ENCODE measurements around the gene SF3B3. TPM values are rescaled to one million over a fixed set of nuclear protein-coding genes. Genes with fewer than 3 reads are reported as not detected.
"Not testable (repeated sequence)": the region's sequence is repeated elsewhere in the genome, so short reads cannot be mapped to it uniquely, and the experiment has no call there.

Gene SF3B3
- total RNA-seq, 1 experiment from 2014 or later, result 326 TPM

- ChIA-PET POLR2A (ENCODE audit: unreplicated experiment) (interaction anchor here (0.6 kb wide), 1 partner anchor 29 kb away, joined by 4 read pairs; no protein-coding TSS in a partner anchor), CTCF (no interaction called here)
- TF ChIP-seq EZH2 (IDR thresholded peaks at IDR 0.05; ENCODE audit: low read depth) (no peak), CTCF (conservative IDR thresholded peaks at IDR 0.05) (no peak)
- Histone ChIP-seq H3K27me3 (ENCODE audit: insufficient read depth, low read depth) (no peaks in the 10 kb centered on the region), H3K9me2 (ENCODE audit: insufficient read depth) (no peaks in the 10 kb centered on the region), H2AFZ (no peak overlapping the region), H3K79me2 (ENCODE audit: low read depth) (no peaks in the 10 kb centered on the region), H4K20me1 (ENCODE audit: insufficient read depth) (no peaks in the 10 kb centered on the region), H3K27ac (no peak overlapping the region), H3K36me3 (ENCODE audit: low read depth) (no peaks in the 10 kb centered on the region), H3K4me1 (replicated peaks; ENCODE audit: insufficient read depth) (peaks cover 13% of the 10 kb centered on the region), H3K4me3 (no peak overlapping the region), H3F3A (ENCODE audit: insufficient read depth, low read depth) (0 out of 2 replicates have a peak, but pooled peaks cover 6% of the 10 kb centered on the region), H3K4me2 (no peak overlapping the region), H3K9me3 (ENCODE audit: insufficient read depth, low read depth) (no peaks in the 10 kb centered on the region)
- BruUV-seq (replicated peaks), result no TSS peak
- DNase-seq, result no peak
- intact Hi-C loops (cut with micrococcal nuclease; ENCODE audit: unreplicated experiment), result loop anchor here (5.0 kb wide), 1 partner anchor 836 kb away; no protein-coding TSS in a partner anchor
Measured at GRCh38 chr16:70586731-70587130, 63.1 kb downstream of the SF3B3 start.

DNA sequence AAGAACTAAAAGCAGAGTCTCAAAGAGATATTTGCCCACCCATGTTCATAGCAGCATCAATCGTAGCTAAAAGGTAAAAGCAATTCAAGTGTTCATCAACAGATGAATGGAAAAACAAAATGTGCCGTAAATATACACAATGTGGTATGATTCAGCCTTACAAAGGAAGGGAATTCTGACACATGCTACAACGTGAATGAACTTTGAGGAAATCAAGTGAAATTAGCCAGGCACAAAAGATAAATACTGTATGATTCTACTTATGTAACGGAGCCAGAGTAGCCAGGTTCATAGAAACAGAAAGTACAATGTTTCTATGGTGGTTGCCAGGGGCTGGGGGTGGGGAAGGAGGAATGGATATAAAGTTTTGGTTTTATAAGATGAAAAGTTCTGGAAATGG lies 64.9 kb downstream of the SF3B3 start:
- CTCF ChIA-PET, result no interaction called here
- Histone ChIP-seq H3K27me3 (ENCODE audit: insufficient read depth, low read depth) (no peaks in the 10 kb centered on the region), H3K4me1 (replicated peaks; ENCODE audit: insufficient read depth) (peaks cover 9% of the 10 kb centered on the region; the same call in 1 of the 2 replicates), H2AFZ (no peak overlapping the region), H3K27ac (no peak overlapping the region), H4K20me1 (ENCODE audit: insufficient read depth) (no peaks in the 10 kb centered on the region), H3F3A (ENCODE audit: insufficient read depth, low read depth) (0 out of 2 replicates have a peak, but pooled peaks cover 3% of the 10 kb centered on the region), H3K9me2 (ENCODE audit: insufficient read depth) (no peaks in the 10 kb centered on the region; the same call in 1 of the 2 replicates), H3K9me3 (ENCODE audit: insufficient read depth, low read depth) (no peaks in the 10 kb centered on the region), H3K4me2 (no peak overlapping the region), H3K79me2 (ENCODE audit: low read depth) (no peaks in the 10 kb centered on the region), H3K4me3 (no peak overlapping the region), H3K36me3 (ENCODE audit: low read depth) (no peaks in the 10 kb centered on the region)
- no peak for DNase-seq
- no TSS peak for BruUV-seq (replicated peaks)
- intact Hi-C loops (cut with micrococcal nuclease; ENCODE audit: unreplicated experiment), result loop anchor here (5.0 kb wide), 1 partner anchor 834 kb away; no protein-coding TSS in a partner anchor
- TF ChIP-seq CTCF (conservative IDR thresholded peaks at IDR 0.05), result no peak
- no peak for TF ChIP-seq EZH2 (IDR thresholded peaks at IDR 0.05; ENCODE audit: low read depth)
- POLR2A ChIA-PET (ENCODE audit: unreplicated experiment), result no interaction called here

- CTCF ChIA-PET, result interaction anchor here (0.7 kb wide), 1 partner anchor 181 kb away, joined by 4 read pairs; no protein-coding TSS in a partner anchor
- H3K9me2 ChIP-seq (ENCODE audit: insufficient read depth); H3K79me2 ChIP-seq (ENCODE audit: low read depth); H4K20me1 ChIP-seq (ENCODE audit: insufficient read depth); H3K4me1 ChIP-seq (replicated peaks; ENCODE audit: insufficient read depth); H3K27ac ChIP-seq; H3K36me3 ChIP-seq (ENCODE audit: low read depth); H3K4me3 ChIP-seq; BruUV-seq (replicated peaks); H3K27me3 ChIP-seq (ENCODE audit: insufficient read depth, low read depth); H3K4me2 ChIP-seq; DNase-seq; H3F3A ChIP-seq (ENCODE audit: insufficient read depth, low read depth); H2AFZ ChIP-seq; H3K9me3 ChIP-seq (ENCODE audit: insufficient read depth, low read depth): not testable (repeated sequence)
- intact Hi-C loops (cut with micrococcal nuclease; ENCODE audit: unreplicated experiment), result loop anchor here (5.0 kb wide), 1 partner anchor 833 kb away; no protein-coding TSS in a partner anchor
- POLR2A ChIA-PET (ENCODE audit: unreplicated experiment), result interaction anchor here (0.7 kb wide), 1 partner anchor 13 kb away, joined by 21 read pairs; no protein-coding TSS in a partner anchor
Measured at GRCh38 chr16:70589416-70589815, 65.8 kb downstream of the SF3B3 start.

Data from PC-9 (cell line).